DOHH2 (cell line): ENCODE measurements around the gene PRKCH.

ENCODE experiments used
- H3F3A ChIP-seq: fragments of 200-600 bp; sonication (generic), shearing (Covaris generic); 2 replicates; pipeline ENCODE4 v1.6.0; 2016; ENCODE audit warnings: antibody characterized with exemption, mild to moderate bottlenecking; ENCODE audit not compliant: control insufficient read depth, insufficient read depth
- H3K27ac ChIP-seq: fragments of 200-600 bp; sonication (generic); 2 replicates; pipeline ENCODE4 v1.5.1; 2014; ENCODE audit warnings: low read depth, mild to moderate bottlenecking, low read length, moderate library complexity
- H3K27me3 ChIP-seq: fragments of 200-600 bp; sonication (generic); 2 replicates; pipeline ENCODE4 v1.6.1; 2014; ENCODE audit warnings: mild to moderate bottlenecking, low read length, mixed read lengths; ENCODE audit not compliant: control insufficient read depth
- H3K36me3 ChIP-seq: fragments of 200-600 bp; sonication (generic); 2 replicates; pipeline ENCODE4 v1.6.1; 2014; ENCODE audit warnings: mild to moderate bottlenecking, low read length, moderate library complexity, mixed read lengths; ENCODE audit not compliant: control insufficient read depth
- H3K4me1 ChIP-seq: fragments of 200-600 bp; sonication (generic); 2 replicates; pipeline ENCODE4 v1.6.1; 2014; ENCODE audit warnings: mild to moderate bottlenecking, low read length, mixed read lengths; ENCODE audit not compliant: control insufficient read depth
- H3K4me2 ChIP-seq: fragments of 200-600 bp; sonication (generic); 2 replicates; pipeline ENCODE4 v1.6.0; 2014; ENCODE audit warnings: mild to moderate bottlenecking, low read length, moderate library complexity
- H3K4me3 ChIP-seq: fragments of 200-600 bp; sonication (generic); 2 replicates; pipeline ENCODE4 v1.5.1; 2014; ENCODE audit warnings: mild to moderate bottlenecking, low read length, mixed read lengths
- H3K79me2 ChIP-seq: fragments of 200-600 bp; sonication (generic); 2 replicates; pipeline ENCODE4 v1.6.1; 2014; ENCODE audit warnings: mild to moderate bottlenecking, low read length, mixed read lengths; ENCODE audit not compliant: control insufficient read depth
- H3K9me2 ChIP-seq: fragments of 200-600 bp; sonication (generic); replicated peaks from 2 replicates; pipeline ENCODE4 v1.6.1; 2014; ENCODE audit warnings: mild to moderate bottlenecking, low read length, mixed read lengths; ENCODE audit not compliant: control insufficient read depth
- H3K9me3 ChIP-seq: fragments of 200-600 bp; sonication (generic); 2 replicates; pipeline ENCODE4 v1.6.1; 2014; ENCODE audit warnings: antibody characterized with exemption, low read length, mixed read lengths; ENCODE audit not compliant: control insufficient read depth, insufficient read depth
- H4K20me1 ChIP-seq: fragments of 200-600 bp; sonication (generic); 2 replicates; pipeline ENCODE4 v1.6.0; 2014; ENCODE audit warnings: low read depth, mild to moderate bottlenecking, antibody characterized with exemption, low read length, moderate library complexity; ENCODE audit not compliant: control insufficient read depth, insufficient read depth
- CTCF ChIP-seq: fragments of 200-600 bp; sonication (generic); IDR thresholded peaks from one replicate; pipeline ENCODE4 v1.5.1; 2014; ENCODE audit warnings: antibody characterized with exemption, mild to moderate bottlenecking, low read depth, low read length; ENCODE audit not compliant: poor library complexity, severe bottlenecking
- EZH2phosphoT487 ChIP-seq: fragments of 200-600 bp; sonication (generic); IDR thresholded peaks from 2 replicates; pipeline ENCODE4 v1.6.1; 2017; ENCODE audit warnings: borderline replicate concordance, mild to moderate bottlenecking, antibody characterized with exemption, low read length, moderate library complexity, mixed read lengths

PRKCH gene

DNA sequence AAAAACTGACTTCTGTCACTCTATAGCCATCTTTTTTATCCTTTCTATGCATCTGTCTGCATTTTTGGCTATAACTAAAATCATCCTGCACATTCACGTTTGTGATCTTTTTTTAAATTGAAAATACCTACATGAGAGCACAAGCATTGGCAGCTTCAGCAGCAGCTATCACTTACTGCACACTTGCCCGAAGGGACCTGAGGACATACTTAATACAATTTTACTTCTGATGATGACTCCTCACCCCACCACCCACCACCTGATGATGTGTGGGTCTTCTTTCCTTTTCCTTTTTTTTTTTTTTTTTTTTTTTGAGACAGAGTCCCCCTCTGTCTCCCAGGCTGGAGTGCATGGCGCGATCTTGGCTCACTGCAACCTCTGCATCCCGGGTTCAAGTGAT is 160.3 kb downstream of the PRKCH start:
- peaks cover 16% of the 10 kb centered on the region for H3F3A ChIP-seq
- H3K79me2 ChIP-seq: 0 out of 2 replicates have a peak, but pooled peaks cover 3% of the 10 kb centered on the region
- no peaks in the 10 kb centered on the region for H3K9me3 ChIP-seq
- H3K9me2 ChIP-seq: no peaks in the 10 kb centered on the region
- H4K20me1 ChIP-seq: no peaks in the 10 kb centered on the region
- TF ChIP-seq CTCF: no peak
- no peak for TF ChIP-seq EZH2phosphoT487
- H3K36me3 ChIP-seq: no peaks in the 10 kb centered on the region
- H3K4me3 ChIP-seq: no peak overlapping the region
- H3K4me1 ChIP-seq: peaks cover 51% of the 10 kb centered on the region
- no peak overlapping the region for H3K27ac ChIP-seq
- H3K27me3 ChIP-seq: no peaks in the 10 kb centered on the region
- H3K4me2 ChIP-seq: no peak overlapping the region

DNA sequence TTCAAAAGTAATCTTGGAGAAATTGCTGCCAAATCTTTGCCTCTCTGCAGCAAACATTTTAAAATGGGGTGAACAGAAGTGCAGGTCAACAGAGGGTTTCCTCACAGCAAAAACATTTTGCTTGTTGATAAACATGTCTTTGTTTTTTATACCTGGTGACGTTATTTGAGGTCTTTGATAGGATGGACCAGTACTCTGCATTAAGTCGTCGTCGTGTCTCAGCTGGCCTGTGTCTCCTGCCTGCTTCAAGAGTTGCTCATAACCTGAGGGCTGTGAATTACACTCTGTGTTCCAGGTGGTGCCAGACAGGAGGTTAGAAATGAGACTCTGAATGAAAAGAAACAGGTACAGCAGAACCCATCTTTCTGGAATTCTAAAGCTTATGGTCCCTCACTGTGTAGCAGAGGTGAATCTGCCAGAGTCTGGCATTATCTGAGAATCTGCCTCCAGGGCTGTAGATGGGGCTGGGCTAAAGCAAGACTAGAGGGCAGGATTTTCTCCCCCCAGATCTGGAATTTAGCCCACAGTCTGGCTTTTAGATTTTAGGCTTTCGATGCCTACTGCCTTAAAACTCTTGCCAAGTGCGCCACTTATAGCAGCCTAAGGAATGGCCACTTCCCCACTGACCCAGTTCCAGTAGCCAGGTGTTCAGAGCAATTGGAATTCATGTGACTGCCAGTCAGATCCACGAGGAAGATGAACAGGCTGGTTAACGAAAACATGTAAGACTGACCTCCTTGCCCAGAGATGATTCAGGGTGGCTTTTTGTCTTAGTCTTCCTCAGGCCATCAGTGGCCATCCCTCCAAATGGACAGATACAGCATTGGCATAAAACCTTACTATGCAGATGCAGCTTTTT is 161.2 kb downstream of the PRKCH start:
- Histone ChIP-seq H3K9me2 (no peaks in the 10 kb centered on the region), H3K79me2 (0 out of 2 replicates have a peak, but pooled peaks cover 3% of the 10 kb centered on the region), H4K20me1 (no peaks in the 10 kb centered on the region), H3K36me3 (no peaks in the 10 kb centered on the region), H3K9me3 (no peaks in the 10 kb centered on the region), H3K4me3 (no peak overlapping the region), H3K4me2 (no peak overlapping the region), H3K4me1 (peaks cover 46% of the 10 kb centered on the region), H3K27ac (no peak overlapping the region), H3K27me3 (no peaks in the 10 kb centered on the region), H3F3A (peaks cover 7% of the 10 kb centered on the region; the same call in 1 of the 2 replicates)
- TF ChIP-seq CTCF: no peak
- no peak for TF ChIP-seq EZH2phosphoT487

- H3K4me2 ChIP-seq: no peak overlapping the region
- no peaks in the 10 kb centered on the region for H3K27me3 ChIP-seq
- no peaks in the 10 kb centered on the region for H3K79me2 ChIP-seq
- no peaks in the 10 kb centered on the region for H3K9me3 ChIP-seq
- H3K4me3 ChIP-seq: no peak overlapping the region
- H3K27ac ChIP-seq: no peak overlapping the region
- no peaks in the 10 kb centered on the region for H4K20me1 ChIP-seq
- H3K36me3 ChIP-seq: no peaks in the 10 kb centered on the region
- 0 out of 2 replicates have a peak, but pooled peaks cover 3% of the 10 kb centered on the region for H3F3A ChIP-seq
- no peaks in the 10 kb centered on the region for H3K9me2 ChIP-seq
- H3K4me1 ChIP-seq: peaks cover 37% of the 10 kb centered on the region
- TF ChIP-seq CTCF: no peak
- TF ChIP-seq EZH2phosphoT487: no peak
Observed at GRCh38 chr14:61483476-61483875, 162.1 kb downstream of the PRKCH start.
